NCI-H1092 (cell line): Measurements from ENCODE around the gene ERC2.

ENCODE experiments used
- DNase-seq: peaks from one replicate; lab custom pipeline; 2025; lab: John Stamatoyannopoulos, UW

ERC2 gene

GRCh38 chr3:55471522-55472280 is 996.6 kb downstream of the ERC2 start:
- no peak for DNase-seq

GRCh38 chr3:55471084-55471483 is 997.2 kb downstream of the ERC2 start:
- DNase-seq = no peak

- DNase-seq = no peak
Measured at GRCh38 chr3:55469957-55470526, 998.2 kb downstream of the ERC2 start.

- DNase-seq = no peak
Measured at GRCh38 chr3:55468251-55468650, 1000.0 kb downstream of the ERC2 start.

- no peak for DNase-seq
Measured at GRCh38 chr3:55467099-55467498, 1001.2 kb downstream of the ERC2 start.

- DNase-seq = no peak
Measured at GRCh38 chr3:55466526-55466925, 1001.7 kb downstream of the ERC2 start.

GRCh38 chr3:55461896-55462295 is 1006.4 kb downstream of the ERC2 start:
- DNase-seq = no peak

GRCh38 chr3:55459838-55460237 is 1008.4 kb downstream of the ERC2 start:
- DNase-seq = no peak
